Measurements from ENCODE around the gene COL11A1.
"Not testable (repeated sequence)": the region's sequence is repeated elsewhere in the genome, so short reads cannot be mapped to it uniquely, and the experiment has no call there.

COL11A1 gene

GRCh38 chr1:102941366-102941947 is 166.9 kb downstream of the COL11A1 start:
- H3K36me3 ChIP-seq (ENCODE audit: control insufficient read depth in 2 of 2, insufficient read depth in 2 of 2, low read length in 2 of 2) = no peaks in the 10 kb centered on the region
- no peak overlapping the region for H3K4me3 ChIP-seq (ENCODE audit: low read length in 2 of 2)
- no peak overlapping the region for H3K27ac ChIP-seq (ENCODE audit: low read depth in 2 of 2, low read length in 2 of 2)
- H3K27me3 ChIP-seq (ENCODE audit: control insufficient read depth in 2 of 2, insufficient read depth in 2 of 2, low read length in 2 of 2) = no peaks in the 10 kb centered on the region
- no peaks in the 10 kb centered on the region for H3K9me3 ChIP-seq (ENCODE audit: control insufficient read depth in 2 of 2, low read length in 2 of 2)
- H3K9ac ChIP-seq (ENCODE audit: low read depth in 1 of 2, low read length in 2 of 2) = no peak overlapping the region
- H3K4me1 ChIP-seq (ENCODE audit: control insufficient read depth in 2 of 2, insufficient read depth in 2 of 2, low read length in 2 of 2) = no peaks in the 10 kb centered on the region

GRCh38 chr1:102937401-102937800 is 170.9 kb downstream of the COL11A1 start:
- H3K4me3 ChIP-seq (ENCODE audit: low read length in 2 of 2) = no peak overlapping the region

GRCh38 chr1:102933362-102933761 is 175.0 kb downstream of the COL11A1 start:
- not testable (repeated sequence) for H3K9ac ChIP-seq (ENCODE audit: low read depth in 1 of 2, low read length in 2 of 2); H3K4me3 ChIP-seq (ENCODE audit: low read length in 2 of 2); H3K27ac ChIP-seq (ENCODE audit: low read depth in 2 of 2, low read length in 2 of 2); H3K36me3 ChIP-seq (ENCODE audit: control insufficient read depth in 2 of 2, insufficient read depth in 2 of 2, low read length in 2 of 2); H3K27me3 ChIP-seq (ENCODE audit: control insufficient read depth in 2 of 2, insufficient read depth in 2 of 2, low read length in 2 of 2); H3K9me3 ChIP-seq (ENCODE audit: control insufficient read depth in 2 of 2, low read length in 2 of 2); H3K4me1 ChIP-seq (ENCODE audit: control insufficient read depth in 2 of 2, insufficient read depth in 2 of 2, low read length in 2 of 2)

More at GRCh38 chr1:102937401-102937800, 170.9 kb downstream of the COL11A1 start:
- no peak overlapping the region for H3K27ac ChIP-seq (ENCODE audit: low read depth in 2 of 2, low read length in 2 of 2)
- no peaks in the 10 kb centered on the region for H3K4me1 ChIP-seq (ENCODE audit: control insufficient read depth in 2 of 2, insufficient read depth in 2 of 2, low read length in 2 of 2)
- H3K9me3 ChIP-seq (ENCODE audit: control insufficient read depth in 2 of 2, low read length in 2 of 2) = no peaks in the 10 kb centered on the region
- H3K36me3 ChIP-seq (ENCODE audit: control insufficient read depth in 2 of 2, insufficient read depth in 2 of 2, low read length in 2 of 2) = no peaks in the 10 kb centered on the region
- H3K9ac ChIP-seq (ENCODE audit: low read depth in 1 of 2, low read length in 2 of 2) = no peak overlapping the region
- H3K27me3 ChIP-seq (ENCODE audit: control insufficient read depth in 2 of 2, insufficient read depth in 2 of 2, low read length in 2 of 2) = no peaks in the 10 kb centered on the region

- Histone ChIP-seq H3K4me1 (ENCODE audit: control insufficient read depth in 2 of 2, insufficient read depth in 2 of 2, low read length in 2 of 2) (no peaks in the 10 kb centered on the region), H3K9ac (ENCODE audit: low read depth in 1 of 2, low read length in 2 of 2) (no peak overlapping the region), H3K4me3 (ENCODE audit: low read length in 2 of 2) (no peak overlapping the region), H3K9me3 (ENCODE audit: control insufficient read depth in 2 of 2, low read length in 2 of 2) (no peaks in the 10 kb centered on the region), H3K27me3 (ENCODE audit: control insufficient read depth in 2 of 2, insufficient read depth in 2 of 2, low read length in 2 of 2) (no peaks in the 10 kb centered on the region), H3K27ac (ENCODE audit: low read depth in 2 of 2, low read length in 2 of 2) (no peak overlapping the region), H3K36me3 (ENCODE audit: control insufficient read depth in 2 of 2, insufficient read depth in 2 of 2, low read length in 2 of 2) (no peaks in the 10 kb centered on the region)
Observed at GRCh38 chr1:102919659-102920058, 188.7 kb downstream of the COL11A1 start.

GRCh38 chr1:102901996-102902395 is 206.3 kb downstream of the COL11A1 start:
- H3K4me3 ChIP-seq (ENCODE audit: low read length in 2 of 2) = no peak overlapping the region
- H3K27me3 ChIP-seq (ENCODE audit: control insufficient read depth in 2 of 2, insufficient read depth in 2 of 2, low read length in 2 of 2) = no peaks in the 10 kb centered on the region
- no peaks in the 10 kb centered on the region for H3K4me1 ChIP-seq (ENCODE audit: control insufficient read depth in 2 of 2, insufficient read depth in 2 of 2, low read length in 2 of 2)
- H3K36me3 ChIP-seq (ENCODE audit: control insufficient read depth in 2 of 2, insufficient read depth in 2 of 2, low read length in 2 of 2) = no peaks in the 10 kb centered on the region
- no peaks in the 10 kb centered on the region for H3K9me3 ChIP-seq (ENCODE audit: control insufficient read depth in 2 of 2, low read length in 2 of 2)
- no peak overlapping the region for H3K9ac ChIP-seq (ENCODE audit: low read depth in 1 of 2, low read length in 2 of 2)
- no peak overlapping the region for H3K27ac ChIP-seq (ENCODE audit: low read depth in 2 of 2, low read length in 2 of 2)

GRCh38 chr1:102899935-102900334 is 208.4 kb downstream of the COL11A1 start:
- Histone ChIP-seq H3K36me3 (ENCODE audit: control insufficient read depth in 2 of 2, insufficient read depth in 2 of 2, low read length in 2 of 2) (no peaks in the 10 kb centered on the region), H3K9me3 (ENCODE audit: control insufficient read depth in 2 of 2, low read length in 2 of 2) (no peaks in the 10 kb centered on the region), H3K27me3 (ENCODE audit: control insufficient read depth in 2 of 2, insufficient read depth in 2 of 2, low read length in 2 of 2) (no peaks in the 10 kb centered on the region), H3K4me1 (ENCODE audit: control insufficient read depth in 2 of 2, insufficient read depth in 2 of 2, low read length in 2 of 2) (no peaks in the 10 kb centered on the region), H3K4me3 (ENCODE audit: low read length in 2 of 2) (no peak overlapping the region), H3K27ac (ENCODE audit: low read depth in 2 of 2, low read length in 2 of 2) (no peak overlapping the region), H3K9ac (ENCODE audit: low read depth in 1 of 2, low read length in 2 of 2) (no peak overlapping the region)

- H3K27ac ChIP-seq (ENCODE audit: low read depth in 2 of 2, low read length in 2 of 2) = no peak overlapping the region
- no peak overlapping the region for H3K4me3 ChIP-seq (ENCODE audit: low read length in 2 of 2)
- no peaks in the 10 kb centered on the region for H3K27me3 ChIP-seq (ENCODE audit: control insufficient read depth in 2 of 2, insufficient read depth in 2 of 2, low read length in 2 of 2)
- no peaks in the 10 kb centered on the region for H3K9me3 ChIP-seq (ENCODE audit: control insufficient read depth in 2 of 2, low read length in 2 of 2)
- no peak overlapping the region for H3K9ac ChIP-seq (ENCODE audit: low read depth in 1 of 2, low read length in 2 of 2)
- H3K4me1 ChIP-seq (ENCODE audit: control insufficient read depth in 2 of 2, insufficient read depth in 2 of 2, low read length in 2 of 2) = no peaks in the 10 kb centered on the region
- H3K36me3 ChIP-seq (ENCODE audit: control insufficient read depth in 2 of 2, insufficient read depth in 2 of 2, low read length in 2 of 2) = no peaks in the 10 kb centered on the region
Observed at GRCh38 chr1:102897557-102897956, 210.8 kb downstream of the COL11A1 start.

GRCh38 chr1:102896771-102897170 is 211.6 kb downstream of the COL11A1 start:
- Histone ChIP-seq H3K27me3 (ENCODE audit: control insufficient read depth in 2 of 2, insufficient read depth in 2 of 2, low read length in 2 of 2) (no peaks in the 10 kb centered on the region), H3K9ac (ENCODE audit: low read depth in 1 of 2, low read length in 2 of 2) (no peak overlapping the region), H3K27ac (ENCODE audit: low read depth in 2 of 2, low read length in 2 of 2) (no peak overlapping the region), H3K9me3 (ENCODE audit: control insufficient read depth in 2 of 2, low read length in 2 of 2) (no peaks in the 10 kb centered on the region), H3K36me3 (ENCODE audit: control insufficient read depth in 2 of 2, insufficient read depth in 2 of 2, low read length in 2 of 2) (no peaks in the 10 kb centered on the region), H3K4me3 (ENCODE audit: low read length in 2 of 2) (no peak overlapping the region), H3K4me1 (ENCODE audit: control insufficient read depth in 2 of 2, insufficient read depth in 2 of 2, low read length in 2 of 2) (no peaks in the 10 kb centered on the region)

- Histone ChIP-seq H3K27ac (ENCODE audit: low read depth in 2 of 2, low read length in 2 of 2) (no peak overlapping the region), H3K4me3 (ENCODE audit: low read length in 2 of 2) (no peak overlapping the region), H3K4me1 (ENCODE audit: control insufficient read depth in 2 of 2, insufficient read depth in 2 of 2, low read length in 2 of 2) (no peaks in the 10 kb centered on the region), H3K9ac (ENCODE audit: low read depth in 1 of 2, low read length in 2 of 2) (no peak overlapping the region), H3K9me3 (ENCODE audit: control insufficient read depth in 2 of 2, low read length in 2 of 2) (no peaks in the 10 kb centered on the region), H3K27me3 (ENCODE audit: control insufficient read depth in 2 of 2, insufficient read depth in 2 of 2, low read length in 2 of 2) (no peaks in the 10 kb centered on the region), H3K36me3 (ENCODE audit: control insufficient read depth in 2 of 2, insufficient read depth in 2 of 2, low read length in 2 of 2) (no peaks in the 10 kb centered on the region)
Observed at GRCh38 chr1:102896286-102896685, 212.0 kb downstream of the COL11A1 start.

GRCh38 chr1:102891868-102892625 is 216.3 kb downstream of the COL11A1 start:
- H3K4me3 ChIP-seq (ENCODE audit: low read length in 2 of 2) = no peak overlapping the region
- no peak overlapping the region for H3K27ac ChIP-seq (ENCODE audit: low read depth in 2 of 2, low read length in 2 of 2)
- no peaks in the 10 kb centered on the region for H3K27me3 ChIP-seq (ENCODE audit: control insufficient read depth in 2 of 2, insufficient read depth in 2 of 2, low read length in 2 of 2)
- H3K9ac ChIP-seq (ENCODE audit: low read depth in 1 of 2, low read length in 2 of 2) = no peak overlapping the region
- no peaks in the 10 kb centered on the region for H3K36me3 ChIP-seq (ENCODE audit: control insufficient read depth in 2 of 2, insufficient read depth in 2 of 2, low read length in 2 of 2)
- H3K9me3 ChIP-seq (ENCODE audit: control insufficient read depth in 2 of 2, low read length in 2 of 2) = no peaks in the 10 kb centered on the region
- no peaks in the 10 kb centered on the region for H3K4me1 ChIP-seq (ENCODE audit: control insufficient read depth in 2 of 2, insufficient read depth in 2 of 2, low read length in 2 of 2)
